PC-9 (cell line): ENCODE results near the gene MEF2C. TPM values are rescaled to one million over a fixed set of nuclear protein-coding genes. Genes with fewer than 3 reads are reported as not detected.

Source experiments
- BruUV-seq: library from RNA; stranded (reverse); fragments of 400-500 nt; replicated peaks from 2 replicates; lab custom pipeline; 2021; lab: Mats Ljungman, UMichigan
- CTCF ChIA-PET: fragments of 300-600 bp; sonication (Branson Sonifier 250); formaldehyde crosslinking; loops from one replicate; lab custom pipeline; 2022; ENCODE audit warnings: antibody characterized with exemption; lab: Charles Lee
- POLR2A ChIA-PET: fragments of 300-600 bp; sonication (Branson Sonifier 250); formaldehyde crosslinking; loops from one replicate; lab custom pipeline; 2022; ENCODE audit warnings: antibody characterized with exemption; ENCODE audit not compliant: unreplicated experiment; lab: Charles Lee
- DNase-seq, 2 experiments: peaks; one replicate each; pipeline versions ENCODE4 v3.0.0 to v3.0.0-alpha.2; 2015 to 2022; ENCODE audit warnings: mixed read lengths in 1 of 2
- H2AFZ ChIP-seq: fragments of 200-600 bp; sonication (generic); 2 replicates; pipeline ENCODE4 v1.8.1; 2017; ENCODE audit warnings: antibody characterized with exemption
- H3F3A ChIP-seq: fragments of 200-600 bp; sonication (generic); 2 replicates; pipeline ENCODE4 v1.8.1; 2017; ENCODE audit warnings: antibody characterized with exemption, mild to moderate bottlenecking, low read depth; ENCODE audit not compliant: insufficient read depth
- H3K27ac ChIP-seq: fragments of 200-600 bp; sonication (generic); 2 replicates; pipeline ENCODE4 v1.6.1; 2016; ENCODE audit warnings: mixed run types
- H3K27me3 ChIP-seq: fragments of 200-600 bp; sonication (generic); 2 replicates; pipeline ENCODE4 v1.6.1; 2016; ENCODE audit warnings: low read depth, mixed run types; ENCODE audit not compliant: insufficient read depth
- H3K36me3 ChIP-seq: fragments of 200-600 bp; sonication (generic); 2 replicates; pipeline ENCODE4 v1.6.1; 2016; ENCODE audit warnings: low read depth, mixed run types
- H3K4me1 ChIP-seq: fragments of 200-600 bp; sonication (generic); replicated peaks from 2 replicates; pipeline ENCODE4 v1.6.1; 2016; ENCODE audit warnings: mixed run types; ENCODE audit not compliant: insufficient read depth
- H3K4me2 ChIP-seq: fragments of 200-600 bp; sonication (generic); 2 replicates; pipeline ENCODE4 v1.6.1; 2017; ENCODE audit warnings: mixed run types
- H3K4me3 ChIP-seq: fragments of 200-600 bp; sonication (generic); 2 replicates; pipeline ENCODE4 v1.6.1; 2016; ENCODE audit warnings: mixed run types
- H3K79me2 ChIP-seq: fragments of 200-600 bp; sonication (generic); 2 replicates; pipeline ENCODE4 v1.6.1; 2017; ENCODE audit warnings: low read depth, mixed run types
- H3K9me2 ChIP-seq: fragments of 200-600 bp; sonication (generic); 2 replicates; pipeline ENCODE4 v1.8.1; 2017; ENCODE audit warnings: mild to moderate bottlenecking; ENCODE audit not compliant: insufficient read depth
- H3K9me3 ChIP-seq: fragments of 200-600 bp; sonication (generic); 2 replicates; pipeline ENCODE4 v1.8.1; 2016; ENCODE audit warnings: low read depth; ENCODE audit not compliant: insufficient read depth
- H4K20me1 ChIP-seq: fragments of 200-600 bp; sonication (generic); 2 replicates; pipeline ENCODE4 v1.8.1; 2017; ENCODE audit not compliant: insufficient read depth
- EZH2 ChIP-seq: fragments of 200-600 bp; sonication (generic); IDR thresholded peaks from 2 replicates; pipeline ENCODE4 v1.8.0; 2017; ENCODE audit warnings: antibody characterized with exemption, low read depth
- intact Hi-C: fragments of 100-400 bp; cut with micrococcal nuclease; formaldehyde crosslinking; loops from one replicate; pipeline ENCODE4 v1.10.0; 2022; ENCODE audit not compliant: unreplicated experiment
- total RNA-seq: library from RNA; stranded (reverse); gene quantifications from 2 replicates; pipeline ENCODE4 v1.2.3, GENCODE V29; 2021
- TF ChIP-seq, protein P1 (sequence below): fragments of 200-600 bp; sonication (generic); conservative IDR thresholded peaks from 2 replicates; pipeline ENCODE4 v1.6.1; 2017; ENCODE audit warnings: mixed run types, antibody characterized with exemption, mild to moderate bottlenecking, moderate library complexity

Gene MEF2C
- total RNA-seq, 1 experiment from 2014 or later = 2.5 TPM

DNA sequence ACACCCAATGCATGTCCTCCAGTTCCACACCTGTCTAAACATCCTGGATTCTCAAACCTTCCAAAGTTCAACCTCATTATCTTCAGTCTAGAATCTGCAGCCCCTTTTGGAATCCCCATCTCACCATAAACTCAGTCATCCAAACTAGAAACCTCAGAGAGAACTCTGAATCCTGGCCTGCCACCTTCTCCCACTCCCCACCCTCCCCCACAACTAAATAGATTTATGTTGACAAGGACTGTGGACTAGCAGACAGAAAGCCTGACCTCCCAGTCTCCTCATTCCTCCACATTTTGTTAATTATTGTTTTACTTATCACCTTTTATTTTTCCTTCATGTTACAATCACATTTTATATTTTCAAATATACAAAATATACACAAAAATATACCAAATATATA is 76.6 kb downstream of the MEF2C start:
- H3K36me3 ChIP-seq = no peaks in the 10 kb centered on the region
- H3K4me2 ChIP-seq = no peak overlapping the region
- ChIA-PET POLR2A (no interaction called here), CTCF (no interaction called here)
- H3K4me3 ChIP-seq = no peak overlapping the region
- no peaks in the 10 kb centered on the region for H3F3A ChIP-seq
- no peaks in the 10 kb centered on the region for H3K4me1 ChIP-seq
- H3K9me3 ChIP-seq = no peaks in the 10 kb centered on the region
- H2AFZ ChIP-seq = no peak overlapping the region
- no TSS peak for BruUV-seq
- H3K9me2 ChIP-seq = peaks cover 4% of the 10 kb centered on the region; the same call in 1 of the 2 replicates
- no peaks in the 10 kb centered on the region for H4K20me1 ChIP-seq
- no peak overlapping the region for H3K27ac ChIP-seq
- no peaks in the 10 kb centered on the region for H3K27me3 ChIP-seq
- intact Hi-C loops = no loop called here
- TF ChIP-seq EZH2 = no peak
- TF ChIP-seq, protein P1, sequence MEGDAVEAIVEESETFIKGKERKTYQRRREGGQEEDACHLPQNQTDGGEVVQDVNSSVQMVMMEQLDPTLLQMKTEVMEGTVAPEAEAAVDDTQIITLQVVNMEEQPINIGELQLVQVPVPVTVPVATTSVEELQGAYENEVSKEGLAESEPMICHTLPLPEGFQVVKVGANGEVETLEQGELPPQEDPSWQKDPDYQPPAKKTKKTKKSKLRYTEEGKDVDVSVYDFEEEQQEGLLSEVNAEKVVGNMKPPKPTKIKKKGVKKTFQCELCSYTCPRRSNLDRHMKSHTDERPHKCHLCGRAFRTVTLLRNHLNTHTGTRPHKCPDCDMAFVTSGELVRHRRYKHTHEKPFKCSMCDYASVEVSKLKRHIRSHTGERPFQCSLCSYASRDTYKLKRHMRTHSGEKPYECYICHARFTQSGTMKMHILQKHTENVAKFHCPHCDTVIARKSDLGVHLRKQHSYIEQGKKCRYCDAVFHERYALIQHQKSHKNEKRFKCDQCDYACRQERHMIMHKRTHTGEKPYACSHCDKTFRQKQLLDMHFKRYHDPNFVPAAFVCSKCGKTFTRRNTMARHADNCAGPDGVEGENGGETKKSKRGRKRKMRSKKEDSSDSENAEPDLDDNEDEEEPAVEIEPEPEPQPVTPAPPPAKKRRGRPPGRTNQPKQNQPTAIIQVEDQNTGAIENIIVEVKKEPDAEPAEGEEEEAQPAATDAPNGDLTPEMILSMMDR = no peak
- DNase-seq = no peak
- H3K79me2 ChIP-seq = no peaks in the 10 kb centered on the region

DNA sequence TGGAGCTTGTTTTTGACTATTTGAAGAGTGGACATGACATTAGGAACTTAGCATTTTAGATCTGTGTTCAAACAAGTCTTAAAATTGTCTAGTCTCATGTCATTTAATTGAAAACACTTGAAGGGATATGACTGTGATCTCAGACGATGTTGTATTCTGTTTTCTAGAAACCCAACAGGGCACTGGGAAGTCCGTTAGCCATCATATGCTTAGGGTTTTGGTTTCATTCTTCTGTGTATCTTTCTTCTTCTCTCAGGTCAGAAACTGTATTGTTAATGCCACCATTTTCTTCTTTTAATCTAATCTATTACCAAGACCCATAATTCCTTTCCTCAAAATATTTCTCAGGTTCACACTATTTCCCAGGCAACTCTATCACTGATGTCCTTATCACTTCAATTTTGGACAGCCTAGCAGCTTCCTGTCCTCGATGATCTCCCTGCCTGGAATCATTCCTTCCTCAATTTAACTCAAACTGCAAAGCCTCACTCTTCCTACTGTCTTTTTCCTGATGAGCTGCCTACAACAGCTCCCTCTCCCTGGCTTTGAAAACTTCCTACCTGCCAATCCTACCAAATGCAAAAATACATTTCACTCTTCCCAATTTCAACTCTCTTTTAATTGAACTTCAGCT is 77.7 kb downstream of the MEF2C start:
- POLR2A ChIA-PET = interaction anchor here (0.6 kb wide), 1 partner anchor 79 kb away, joined by 3 read pairs; no protein-coding TSS in a partner anchor

DNA sequence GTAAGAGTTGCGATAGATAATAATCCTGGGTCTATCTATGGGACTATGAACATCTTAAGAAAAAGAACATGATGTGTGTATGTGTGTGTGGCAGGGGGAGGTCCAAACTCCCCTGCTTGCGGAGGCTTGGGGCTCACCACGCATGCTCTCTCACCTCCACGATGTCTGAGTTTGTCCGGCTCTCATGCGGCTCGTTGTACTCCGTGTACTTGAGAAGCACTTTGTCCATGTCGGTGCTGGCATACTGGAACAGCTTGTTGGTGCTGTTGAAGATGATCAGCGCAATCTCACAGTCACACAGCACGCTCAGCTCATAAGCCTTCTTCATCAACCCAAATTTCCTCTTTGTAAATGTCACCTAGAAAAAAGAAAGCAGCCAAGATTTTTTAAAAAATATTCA is 78.5 kb downstream of the MEF2C start:
- no peak overlapping the region for H3K4me2 ChIP-seq
- no peak overlapping the region for H3K27ac ChIP-seq
- H3K36me3 ChIP-seq = no peaks in the 10 kb centered on the region
- no TSS peak for BruUV-seq
- no peak for TF ChIP-seq EZH2
- TF ChIP-seq, protein P1 = no peak
- ChIA-PET POLR2A (no interaction called here), CTCF (no interaction called here)
- no peaks in the 10 kb centered on the region for H3K27me3 ChIP-seq
- no peaks in the 10 kb centered on the region for H3K9me3 ChIP-seq
- H3K79me2 ChIP-seq = no peaks in the 10 kb centered on the region
- peaks cover 4% of the 10 kb centered on the region; the same call in 1 of the 2 replicates for H3K9me2 ChIP-seq
- no peaks in the 10 kb centered on the region for H4K20me1 ChIP-seq
- H3F3A ChIP-seq = no peaks in the 10 kb centered on the region
- no peak for DNase-seq
- H3K4me1 ChIP-seq = no peaks in the 10 kb centered on the region
- H2AFZ ChIP-seq = no peak overlapping the region
- intact Hi-C loops = no loop called here
- H3K4me3 ChIP-seq = no peak overlapping the region

More for the DNA sequence above, 77.7 kb downstream of the MEF2C start:
- no TSS peak for BruUV-seq
- H3K4me1 ChIP-seq = no peaks in the 10 kb centered on the region
- H3K27me3 ChIP-seq = no peaks in the 10 kb centered on the region
- H4K20me1 ChIP-seq = no peaks in the 10 kb centered on the region
- H3K36me3 ChIP-seq = no peaks in the 10 kb centered on the region
- intact Hi-C loops = no loop called here
- H3K27ac ChIP-seq = no peak overlapping the region
- TF ChIP-seq EZH2 = no peak
- TF ChIP-seq, protein P1 = no peak
- no peaks in the 10 kb centered on the region for H3K9me3 ChIP-seq
- H3F3A ChIP-seq = no peaks in the 10 kb centered on the region
- H3K4me3 ChIP-seq = no peak overlapping the region
- no peak overlapping the region for H3K4me2 ChIP-seq
- no peak for DNase-seq
- H3K9me2 ChIP-seq = peaks cover 4% of the 10 kb centered on the region; the same call in 1 of the 2 replicates
- no peaks in the 10 kb centered on the region for H3K79me2 ChIP-seq
- H2AFZ ChIP-seq = no peak overlapping the region
- CTCF ChIA-PET = no interaction called here
